Middle frontal gyrus (tissue), 1 donor: Measurements from ENCODE around the gene SSUH2.
"Not testable (repeated sequence)": the region's sequence is repeated elsewhere in the genome, so short reads cannot be mapped to it uniquely, and the experiment has no call there.

Experiments used
- DNase-seq: peaks from one replicate; pipeline ENCODE4 v3.0.0-alpha.2; 2015; ENCODE audit warnings: low spot score; ENCODE audit errors: extremely low spot score

The SSUH2 gene

GRCh38 chr3:8659242-8659641 is 14.6 kb upstream of the SSUH2 start:
- DNase-seq, result no peak

GRCh38 chr3:8658306-8659212 is 14.0 kb upstream of the SSUH2 start:
- no peak for DNase-seq

- no peak for DNase-seq
These were observed 13.3 kb upstream of the SSUH2 start for GRCh38 chr3:8657804-8658305.

- DNase-seq, result no peak
These were observed 11.6 kb upstream of the SSUH2 start for GRCh38 chr3:8656240-8656639.

- DNase-seq, result no peak
These were observed 10.8 kb upstream of the SSUH2 start for GRCh38 chr3:8655387-8655835.

- not testable (repeated sequence) for DNase-seq
These were observed 10.2 kb upstream of the SSUH2 start for GRCh38 chr3:8654572-8655329.

GRCh38 chr3:8653800-8654408 is 9.3 kb upstream of the SSUH2 start:
- DNase-seq, result no peak

- DNase-seq, result no peak
These were observed 7.9 kb upstream of the SSUH2 start for GRCh38 chr3:8652324-8652987.

- DNase-seq, result no peak
These were observed 7.1 kb upstream of the SSUH2 start for GRCh38 chr3:8651418-8652323.

GRCh38 chr3:8650583-8651416 is 6.2 kb upstream of the SSUH2 start:
- DNase-seq, result no peak

- DNase-seq, result no peak
These were observed 5.2 kb upstream of the SSUH2 start for GRCh38 chr3:8649757-8650156.

- DNase-seq, result no peak
These were observed 4.5 kb upstream of the SSUH2 start for GRCh38 chr3:8648909-8649741.

GRCh38 chr3:8647137-8647985 is 2.8 kb upstream of the SSUH2 start:
- no peak for DNase-seq

- DNase-seq, result no peak
These were observed 1.8 kb upstream of the SSUH2 start for GRCh38 chr3:8646313-8646938.

- DNase-seq, result no peak
These were observed 1.1 kb upstream of the SSUH2 start for GRCh38 chr3:8645712-8646111.

GRCh38 chr3:8643693-8644365 is 769 bp downstream of the SSUH2 start:
- DNase-seq, result no peak
